Liver (tissue), 9 donors: Measurements from ENCODE around the gene RAB27A. TPM values are rescaled to one million over a fixed set of nuclear protein-coding genes. Genes with fewer than 3 reads are reported as not detected.

Experiments used
- DNase-seq: peaks from one replicate; pipeline ENCODE4 v3.0.0-alpha.2; 2017; ENCODE audit warnings: low spot score
- H3K27ac ChIP-seq, 2 donors: one replicate each; pipeline ENCODE4 v1.7.0; 2013; ENCODE audit warnings: inconsistent platforms in 2 of 2, low read length in 2 of 2, control low read depth in 1 of 2, low read depth in 1 of 2, mild to moderate bottlenecking in 1 of 2
- H3K27me3 ChIP-seq, 4 donors: one replicate each; pipeline versions ENCODE4 v1.6.1 to v1.7.0; 2013; ENCODE audit warnings: low read length in 3 of 4, inconsistent platforms in 1 of 4, mild to moderate bottlenecking in 1 of 4, moderate library complexity in 1 of 4; ENCODE audit not compliant: control insufficient read depth in 4 of 4, insufficient read depth in 4 of 4
- H3K36me3 ChIP-seq, 4 donors: one replicate each; pipeline versions ENCODE4 v1.6.1 to v1.7.0; 2013; ENCODE audit warnings: low read length in 3 of 4, mild to moderate bottlenecking in 3 of 4, low read depth in 1 of 4, moderate library complexity in 1 of 4; ENCODE audit not compliant: control insufficient read depth in 4 of 4, insufficient read depth in 3 of 4
- H3K4me1 ChIP-seq, 4 donors: one replicate each; pipeline versions ENCODE4 v1.6.1 to v1.7.0; 2013; ENCODE audit warnings: low read length in 3 of 4, mild to moderate bottlenecking in 3 of 4, moderate library complexity in 1 of 4; ENCODE audit not compliant: control insufficient read depth in 4 of 4, insufficient read depth in 4 of 4
- H3K4me3 ChIP-seq, 3 donors: one replicate each; pipeline versions ENCODE4 v1.6.1 to v1.7.0; 2013; ENCODE audit warnings: low read length in 3 of 3, control low read depth in 1 of 3, low read depth in 1 of 3, mild to moderate bottlenecking in 1 of 3
- H3K9ac ChIP-seq, 2 donors: one replicate each; pipeline ENCODE4 v1.7.0; 2013; ENCODE audit warnings: low read length in 2 of 2, mild to moderate bottlenecking in 2 of 2, moderate library complexity in 2 of 2, control low read depth in 1 of 2, low read depth in 1 of 2
- H3K9me3 ChIP-seq, 4 donors: one replicate each; pipeline versions ENCODE4 v1.6.1 to v1.7.0; 2013; ENCODE audit warnings: low read length in 3 of 4; ENCODE audit not compliant: control insufficient read depth in 4 of 4
- EGR1 ChIP-seq, 2 donors: IDR thresholded peaks; 2 replicates each; pipeline ENCODE4 v1.6.1; 2016 to 2018; ENCODE audit warnings: antibody characterized with exemption in 2 of 2, low read depth in 2 of 2
- FOXA2 ChIP-seq: IDR thresholded peaks from 2 replicates; pipeline ENCODE4 v1.6.1; 2016; ENCODE audit warnings: antibody characterized with exemption
- GABPA ChIP-seq, 2 donors: IDR thresholded peaks in 1 of 2; conservative IDR thresholded peaks in 1 of 2; 2 replicates each; pipeline ENCODE4 v1.6.1; 2016; ENCODE audit warnings: antibody characterized with exemption in 2 of 2, mild to moderate bottlenecking in 1 of 2, moderate library complexity in 1 of 2
- HNF4A ChIP-seq, 2 donors: conservative IDR thresholded peaks; 2 replicates each; pipeline ENCODE4 v1.6.1; 2016; ENCODE audit warnings: antibody characterized with exemption in 2 of 2, mild to moderate bottlenecking in 2 of 2
- HNF4G ChIP-seq: IDR thresholded peaks from 2 replicates; pipeline ENCODE4 v1.6.1; 2016; ENCODE audit warnings: antibody characterized with exemption
- JUND ChIP-seq, 2 donors: IDR thresholded peaks; 2 replicates each; pipeline ENCODE4 v1.6.1; 2016; ENCODE audit warnings: antibody characterized with exemption in 2 of 2
- NR2F2 ChIP-seq: IDR thresholded peaks from 2 replicates; pipeline ENCODE4 v1.6.1; 2016; ENCODE audit warnings: antibody characterized with exemption
- RAD21 ChIP-seq, 2 donors: IDR thresholded peaks; 2 replicates each; pipeline ENCODE4 v1.6.1; 2016; ENCODE audit warnings: antibody characterized with exemption in 2 of 2, mild to moderate bottlenecking in 2 of 2
- SP1 ChIP-seq: IDR thresholded peaks from 2 replicates; pipeline ENCODE4 v1.6.1; 2018; ENCODE audit warnings: antibody characterized with exemption, mild to moderate bottlenecking
- YY1 ChIP-seq: IDR thresholded peaks from 2 replicates; pipeline ENCODE4 v1.6.1; 2016; ENCODE audit warnings: antibody characterized with exemption, mild to moderate bottlenecking
- WGBS: extraction: QIAGEN DNeasy Blood & Tissue Kit; methylation state at CpG from one replicate; pipeline ENCODE4 v1.1.7; 2013; 5-methylcytosine and 5-hydroxymethylcytosine counted together
- polyA plus RNA-seq, 2 donors: library from polyadenylated mRNA; stranded (reverse) in 1 of 2; unstranded in 1 of 2; fragments of 200-250 nt in 1 of 2; fragments of >200 nt in 1 of 2; fragmentation: Nextera tagmentation in 1 of 2; extraction: Ambion mirVana in 1 of 2; gene quantifications; one replicate each; pipeline versions ENCODE4 v1.2.1 to v1.2.3, GENCODE V29; 2013 to 2015
- total RNA-seq, 2 donors: library from RNA; depleted of rRNA; stranded (reverse); fragments of >200 nt; gene quantifications; one replicate each; pipeline ENCODE4 v1.2.3, GENCODE V29; 2014
- TF ChIP-seq, protein P1 (sequence below): fragments of 150-350 bp; IDR thresholded peaks from 2 replicates; pipeline ENCODE4 v1.5.1; 2017; ENCODE audit warnings: improper control_type of control experiment, low read depth, low read length; ENCODE audit not compliant: missing input control
- TF ChIP-seq, protein P2 (sequence below): IDR thresholded peaks from 2 replicates; pipeline ENCODE4 v1.6.1; 2016; ENCODE audit warnings: antibody characterized with exemption, mild to moderate bottlenecking
- TF ChIP-seq, protein P3 (sequence below): IDR thresholded peaks from 2 replicates; pipeline ENCODE4 v1.6.1; 2016; ENCODE audit warnings: antibody characterized with exemption
- TF ChIP-seq, protein P4 (sequence below): IDR thresholded peaks from 2 replicates; pipeline ENCODE4 v1.6.1; 2016; ENCODE audit warnings: antibody characterized with exemption
- donor health status: healthy.
- donor health status: healthy.
- donor health status: healthy.
- donor health status: healthy.
- donor health status: healthy.

Gene RAB27A
- total and polyA plus RNA-seq, 4 donors = 6.4 to 30.8 (median 24.9) TPM

DNA sequence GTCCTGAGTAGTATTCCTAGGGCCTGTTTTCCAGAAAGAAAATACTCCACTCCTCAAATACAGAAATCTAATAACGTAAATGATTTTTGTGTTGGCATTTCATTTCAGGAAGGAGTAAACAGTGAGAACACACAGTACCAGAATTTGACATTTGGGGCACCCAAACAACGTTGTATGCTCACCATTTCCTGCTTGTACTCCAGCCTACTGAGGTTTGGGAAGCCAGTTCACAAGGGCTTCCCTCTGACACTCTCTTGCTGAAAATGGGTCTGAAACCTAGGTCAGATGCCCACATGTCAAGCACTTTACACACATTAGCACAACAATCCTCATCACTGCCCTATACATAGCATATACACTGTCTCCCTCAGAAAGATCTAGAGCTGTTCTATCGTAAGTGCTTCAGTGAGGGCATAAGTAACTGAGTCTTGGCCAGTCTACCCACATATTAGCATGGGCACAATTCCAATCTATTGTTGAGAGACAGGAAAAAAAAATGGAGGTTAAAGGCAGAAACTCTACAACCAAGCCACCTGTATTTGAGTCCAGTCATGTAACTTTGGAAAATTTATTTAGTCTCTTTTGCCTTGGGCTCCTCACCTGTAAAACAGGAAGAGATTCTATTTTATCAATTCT, 49.4 kb downstream of the RAB27A start (continued):
- TF ChIP-seq, protein P1, sequence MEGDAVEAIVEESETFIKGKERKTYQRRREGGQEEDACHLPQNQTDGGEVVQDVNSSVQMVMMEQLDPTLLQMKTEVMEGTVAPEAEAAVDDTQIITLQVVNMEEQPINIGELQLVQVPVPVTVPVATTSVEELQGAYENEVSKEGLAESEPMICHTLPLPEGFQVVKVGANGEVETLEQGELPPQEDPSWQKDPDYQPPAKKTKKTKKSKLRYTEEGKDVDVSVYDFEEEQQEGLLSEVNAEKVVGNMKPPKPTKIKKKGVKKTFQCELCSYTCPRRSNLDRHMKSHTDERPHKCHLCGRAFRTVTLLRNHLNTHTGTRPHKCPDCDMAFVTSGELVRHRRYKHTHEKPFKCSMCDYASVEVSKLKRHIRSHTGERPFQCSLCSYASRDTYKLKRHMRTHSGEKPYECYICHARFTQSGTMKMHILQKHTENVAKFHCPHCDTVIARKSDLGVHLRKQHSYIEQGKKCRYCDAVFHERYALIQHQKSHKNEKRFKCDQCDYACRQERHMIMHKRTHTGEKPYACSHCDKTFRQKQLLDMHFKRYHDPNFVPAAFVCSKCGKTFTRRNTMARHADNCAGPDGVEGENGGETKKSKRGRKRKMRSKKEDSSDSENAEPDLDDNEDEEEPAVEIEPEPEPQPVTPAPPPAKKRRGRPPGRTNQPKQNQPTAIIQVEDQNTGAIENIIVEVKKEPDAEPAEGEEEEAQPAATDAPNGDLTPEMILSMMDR = no peak
- TF ChIP-seq HNF4G = no peak

DNA sequence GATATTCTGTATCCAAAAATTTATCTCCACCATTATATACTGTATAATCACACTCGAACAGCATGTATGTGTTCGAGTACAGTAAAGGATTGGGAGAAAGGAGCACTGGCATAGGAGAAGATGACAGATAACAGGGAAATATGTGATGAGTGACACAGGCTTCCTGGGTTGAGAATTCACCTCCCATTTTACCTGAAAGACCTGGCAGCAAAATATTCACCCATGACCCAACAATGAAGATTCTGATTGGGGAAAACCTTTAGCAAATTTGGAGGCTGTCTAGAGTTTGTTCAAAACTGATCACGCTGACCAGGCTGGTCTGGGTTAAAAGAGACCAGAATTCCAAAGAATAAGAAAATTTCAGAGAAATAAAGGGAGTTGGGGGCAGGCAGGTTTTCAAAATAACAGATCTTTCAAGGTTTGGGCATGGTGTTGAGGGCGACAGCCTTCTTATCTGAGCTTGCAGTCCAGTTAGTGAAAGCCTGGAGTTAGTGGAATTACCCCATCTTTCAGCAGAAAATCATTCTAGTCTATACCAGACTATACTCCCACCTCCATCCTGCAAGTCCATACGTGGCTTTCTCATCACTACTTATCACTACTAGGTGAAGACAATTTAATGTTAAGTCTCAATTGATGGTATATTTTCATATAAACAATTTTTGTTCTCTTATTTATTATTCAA, 50.0 kb downstream of the RAB27A start:
- no peak overlapping the region for H3K27ac ChIP-seq
- WGBS = 97% methylated on average over 5 of the region's 5 CpGs

DNA sequence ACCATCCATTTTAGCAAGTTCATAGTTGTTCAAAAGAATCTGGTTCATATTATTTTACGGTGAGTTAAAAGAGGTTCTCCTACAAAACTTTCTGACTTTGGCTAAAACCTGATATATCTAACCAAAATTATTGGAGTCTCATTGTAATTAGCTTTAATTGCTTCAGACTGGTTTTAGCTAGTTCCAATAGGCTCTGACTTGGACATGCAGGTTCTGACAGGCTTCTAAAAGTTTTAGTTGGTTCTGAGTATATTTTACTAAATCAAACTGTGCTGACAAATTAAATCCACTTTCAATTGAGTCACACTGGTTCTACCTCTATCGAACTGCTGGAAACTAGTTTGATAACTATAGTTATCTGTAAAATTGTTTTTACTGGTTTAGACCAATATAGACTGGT, 50.7 kb downstream of the RAB27A start:
- Histone ChIP-seq H3K27me3 (no peaks in the 10 kb centered on the region), H3K9me3 (no peaks in the 10 kb centered on the region), H3K27ac (no peak overlapping the region), H3K9ac (no peak overlapping the region), H3K36me3 (no peaks in the 10 kb centered on the region), H3K4me1 (peaks cover 0 to 3% (median under 1%) of the 10 kb centered on the region in 4 donors), H3K4me3 (no peak overlapping the region)
- DNase-seq = no peak
- 96% methylated on average over 2 of the region's 2 CpGs for WGBS
- no peak for TF ChIP-seq EGR1 (IDR thresholded peaks at IDR 0.05; ENCODE audit: low read depth in 2 of 2)
- TF ChIP-seq HNF4G = no peak
- TF ChIP-seq, protein P2, sequence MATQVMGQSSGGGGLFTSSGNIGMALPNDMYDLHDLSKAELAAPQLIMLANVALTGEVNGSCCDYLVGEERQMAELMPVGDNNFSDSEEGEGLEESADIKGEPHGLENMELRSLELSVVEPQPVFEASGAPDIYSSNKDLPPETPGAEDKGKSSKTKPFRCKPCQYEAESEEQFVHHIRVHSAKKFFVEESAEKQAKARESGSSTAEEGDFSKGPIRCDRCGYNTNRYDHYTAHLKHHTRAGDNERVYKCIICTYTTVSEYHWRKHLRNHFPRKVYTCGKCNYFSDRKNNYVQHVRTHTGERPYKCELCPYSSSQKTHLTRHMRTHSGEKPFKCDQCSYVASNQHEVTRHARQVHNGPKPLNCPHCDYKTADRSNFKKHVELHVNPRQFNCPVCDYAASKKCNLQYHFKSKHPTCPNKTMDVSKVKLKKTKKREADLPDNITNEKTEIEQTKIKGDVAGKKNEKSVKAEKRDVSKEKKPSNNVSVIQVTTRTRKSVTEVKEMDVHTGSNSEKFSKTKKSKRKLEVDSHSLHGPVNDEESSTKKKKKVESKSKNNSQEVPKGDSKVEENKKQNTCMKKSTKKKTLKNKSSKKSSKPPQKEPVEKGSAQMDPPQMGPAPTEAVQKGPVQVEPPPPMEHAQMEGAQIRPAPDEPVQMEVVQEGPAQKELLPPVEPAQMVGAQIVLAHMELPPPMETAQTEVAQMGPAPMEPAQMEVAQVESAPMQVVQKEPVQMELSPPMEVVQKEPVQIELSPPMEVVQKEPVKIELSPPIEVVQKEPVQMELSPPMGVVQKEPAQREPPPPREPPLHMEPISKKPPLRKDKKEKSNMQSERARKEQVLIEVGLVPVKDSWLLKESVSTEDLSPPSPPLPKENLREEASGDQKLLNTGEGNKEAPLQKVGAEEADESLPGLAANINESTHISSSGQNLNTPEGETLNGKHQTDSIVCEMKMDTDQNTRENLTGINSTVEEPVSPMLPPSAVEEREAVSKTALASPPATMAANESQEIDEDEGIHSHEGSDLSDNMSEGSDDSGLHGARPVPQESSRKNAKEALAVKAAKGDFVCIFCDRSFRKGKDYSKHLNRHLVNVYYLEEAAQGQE = no peak
- TF ChIP-seq GABPA (IDR thresholded peaks at IDR 0.05 in 1 of 2, conservative IDR thresholded peaks at IDR 0.05 in 1 of 2) = no peak
- no peak for TF ChIP-seq SP1
- TF ChIP-seq, protein P1 = no peak
- TF ChIP-seq, protein P3, sequence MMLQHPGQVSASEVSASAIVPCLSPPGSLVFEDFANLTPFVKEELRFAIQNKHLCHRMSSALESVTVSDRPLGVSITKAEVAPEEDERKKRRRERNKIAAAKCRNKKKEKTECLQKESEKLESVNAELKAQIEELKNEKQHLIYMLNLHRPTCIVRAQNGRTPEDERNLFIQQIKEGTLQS = no peak
- TF ChIP-seq JUND (IDR thresholded peaks at IDR 0.05) = no peak
- no peak for TF ChIP-seq FOXA2
- TF ChIP-seq NR2F2 = no peak
- no peak for TF ChIP-seq YY1
- TF ChIP-seq, protein P4, sequence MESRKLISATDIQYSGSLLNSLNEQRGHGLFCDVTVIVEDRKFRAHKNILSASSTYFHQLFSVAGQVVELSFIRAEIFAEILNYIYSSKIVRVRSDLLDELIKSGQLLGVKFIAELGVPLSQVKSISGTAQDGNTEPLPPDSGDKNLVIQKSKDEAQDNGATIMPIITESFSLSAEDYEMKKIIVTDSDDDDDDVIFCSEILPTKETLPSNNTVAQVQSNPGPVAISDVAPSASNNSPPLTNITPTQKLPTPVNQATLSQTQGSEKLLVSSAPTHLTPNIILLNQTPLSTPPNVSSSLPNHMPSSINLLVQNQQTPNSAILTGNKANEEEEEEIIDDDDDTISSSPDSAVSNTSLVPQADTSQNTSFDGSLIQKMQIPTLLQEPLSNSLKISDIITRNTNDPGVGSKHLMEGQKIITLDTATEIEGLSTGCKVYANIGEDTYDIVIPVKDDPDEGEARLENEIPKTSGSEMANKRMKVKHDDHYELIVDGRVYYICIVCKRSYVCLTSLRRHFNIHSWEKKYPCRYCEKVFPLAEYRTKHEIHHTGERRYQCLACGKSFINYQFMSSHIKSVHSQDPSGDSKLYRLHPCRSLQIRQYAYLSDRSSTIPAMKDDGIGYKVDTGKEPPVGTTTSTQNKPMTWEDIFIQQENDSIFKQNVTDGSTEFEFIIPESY = no peak
- TF ChIP-seq RAD21 (IDR thresholded peaks at IDR 0.05) = no peak
- TF ChIP-seq HNF4A (conservative IDR thresholded peaks at IDR 0.05) = no peak

More for the DNA sequence above, 50.0 kb downstream of the RAB27A start:
- DNase-seq = no peak
- Histone ChIP-seq H3K4me3 (no peak overlapping the region), H3K36me3 (no peaks in the 10 kb centered on the region), H3K4me1 (peaks cover 0 to 2% (median under 1%) of the 10 kb centered on the region in 4 donors), H3K27me3 (no peaks in the 10 kb centered on the region), H3K9ac (no peak overlapping the region), H3K9me3 (no peaks in the 10 kb centered on the region)
- no peak for TF ChIP-seq EGR1 (IDR thresholded peaks at IDR 0.05; ENCODE audit: low read depth in 2 of 2)
- TF ChIP-seq SP1 = no peak
- TF ChIP-seq NR2F2 = no peak
